Measurements from ENCODE around the gene EYS. TPM values are rescaled to one million over a fixed set of nuclear protein-coding genes. Genes with fewer than 3 reads are reported as not detected.

Gene EYS
- total and polyA plus RNA-seq, 2 of the 13 experiments (the other 11 are each of a cell fraction or from before 2014, with no cell fraction given) = 0.04 to 0.07 TPM

DNA sequence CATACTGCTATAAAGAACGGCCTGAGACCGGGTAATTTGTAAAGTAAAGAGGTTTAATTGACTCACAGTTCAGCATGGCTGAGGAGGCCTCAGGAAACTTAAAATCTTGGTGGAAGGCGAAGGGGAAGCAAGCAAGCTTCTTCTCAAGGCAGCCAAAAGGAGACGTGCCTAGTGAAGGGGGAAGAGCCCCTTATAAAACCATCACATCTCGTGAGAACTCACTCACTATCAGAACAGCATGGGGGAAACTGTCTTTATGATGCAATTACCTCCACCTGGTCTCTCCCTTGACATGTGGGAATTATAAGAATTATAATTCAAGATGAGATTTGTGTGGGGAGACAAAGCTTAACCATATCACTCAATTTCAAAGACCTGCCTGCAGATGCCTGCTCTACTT is 447.0 kb downstream of the EYS start:
- ATAC-seq (no peak), FAIRE-seq (no peak), DNase-seq (ENCODE audit: low spot score) (no peak)
- no TSS peak for BruUV-seq (replicated peaks)
- no peaks in the 10 kb centered on the region for H3K27me3 ChIP-seq (ENCODE audit: control insufficient read depth in 1 of 2, insufficient read depth in 2 of 2, low read length in 2 of 2)
- POLR2A ChIA-PET = no interaction called here
- H3K4me3 ChIP-seq (replicated peaks in 1 of 3; ENCODE audit: insufficient read depth in 1 of 3, low read depth in 2 of 3, low read length in 3 of 3) = no peak overlapping the region
- in situ Hi-C loops (cut with HindIII; ENCODE audit: extremely low pct_ligation_motif_present, low pct_unique_long_range_greater_than_20kb) (no loop called here), intact Hi-C loops (cut with micrococcal nuclease; ENCODE audit: unreplicated experiment) (no loop called here)
- H2AFZ ChIP-seq (ENCODE audit: low read length) = no peak overlapping the region
- TF ChIP-seq GABPA (IDR thresholded peaks at IDR 0.05; ENCODE audit: low read depth, low read length) (no peak), GABPA (CRISPR knock-in tag; IDR thresholded peaks at IDR 0.05; ENCODE audit: low read depth) (no peak), EEA1 (CRISPR knock-in tag; IDR thresholded peaks at IDR 0.05; ENCODE audit: borderline replicate concordance) (no peak)
- no peaks in the 10 kb centered on the region for H3K79me2 ChIP-seq (ENCODE audit: insufficient read depth, low read length)
- no peaks in the 10 kb centered on the region for H3K9me3 ChIP-seq (ENCODE audit: low read length)
- no peaks in the 10 kb centered on the region for H4K20me1 ChIP-seq (ENCODE audit: insufficient read depth, low read length)
- H3K9ac ChIP-seq (ENCODE audit: insufficient read depth, low read depth, low read length) = no peak overlapping the region
- 11% methylated on average over 5 of the region's 5 CpGs for whole genome bisulfite sequencing (ENCODE audit: low lambda C conversion rate)
- no peaks in the 10 kb centered on the region for H3K4me1 ChIP-seq (ENCODE audit: insufficient read depth, low read length)
- CTCF ChIA-PET (ENCODE audit: low intra/inter-chr PET ratio, low total read pairs) = no interaction called here
- H3K36me3 ChIP-seq (replicated peaks in 1 of 2; ENCODE audit: control insufficient read depth in 1 of 2, insufficient read depth in 2 of 2, low read length in 2 of 2) = no peaks in the 10 kb centered on the region
- no peak overlapping the region for H3K4me2 ChIP-seq (ENCODE audit: low read depth, low read length)
- H3K27ac ChIP-seq (ENCODE audit: extremely low read length, insufficient read depth, low read length) = no peak overlapping the region

DNA sequence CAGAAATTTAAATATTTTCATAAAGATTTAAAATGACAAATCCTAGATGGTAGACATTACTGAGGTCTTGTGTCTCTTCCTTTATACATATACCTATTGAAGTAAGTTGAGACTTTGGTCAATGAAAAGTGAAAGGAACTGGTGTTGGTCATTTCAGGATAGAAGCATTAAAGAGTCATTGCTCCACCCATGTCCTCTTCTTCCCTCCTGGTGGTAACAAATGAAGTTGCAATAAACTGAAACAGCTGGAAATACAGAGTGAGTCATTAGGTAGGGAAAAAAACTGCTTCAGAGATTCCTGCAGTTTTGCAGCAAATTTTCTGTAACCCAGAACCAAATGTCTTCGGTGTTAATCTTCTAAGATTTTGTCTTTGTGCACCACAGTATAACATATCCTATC is 448.0 kb downstream of the EYS start:
- Histone ChIP-seq H3K27ac (ENCODE audit: extremely low read length, insufficient read depth, low read length) (no peak overlapping the region), H4K20me1 (ENCODE audit: insufficient read depth, low read length) (no peaks in the 10 kb centered on the region), H3K4me1 (ENCODE audit: insufficient read depth, low read length) (no peaks in the 10 kb centered on the region), H3K27me3 (ENCODE audit: control insufficient read depth in 1 of 2, insufficient read depth in 2 of 2, low read length in 2 of 2) (no peaks in the 10 kb centered on the region), H3K9me3 (ENCODE audit: low read length) (no peaks in the 10 kb centered on the region), H3K4me2 (ENCODE audit: low read depth, low read length) (no peak overlapping the region), H3K79me2 (ENCODE audit: insufficient read depth, low read length) (no peaks in the 10 kb centered on the region), H3K4me3 (replicated peaks in 1 of 3; ENCODE audit: insufficient read depth in 1 of 3, low read depth in 2 of 3, low read length in 3 of 3) (no peak overlapping the region), H3K9ac (ENCODE audit: insufficient read depth, low read depth, low read length) (no peak overlapping the region), H2AFZ (ENCODE audit: low read length) (no peak overlapping the region), H3K36me3 (replicated peaks in 1 of 2; ENCODE audit: control insufficient read depth in 1 of 2, insufficient read depth in 2 of 2, low read length in 2 of 2) (no peaks in the 10 kb centered on the region)
- intact Hi-C loops (cut with micrococcal nuclease; ENCODE audit: unreplicated experiment) = no loop called here
- FAIRE-seq = no peak
- BruUV-seq (replicated peaks) = no TSS peak
- ChIA-PET POLR2A (no interaction called here), CTCF (ENCODE audit: low intra/inter-chr PET ratio, low total read pairs) (no interaction called here)
- DNase-seq (ENCODE audit: low spot score) = peak; percentile 11
- in situ Hi-C loops (cut with HindIII; ENCODE audit: extremely low pct_ligation_motif_present, low pct_unique_long_range_greater_than_20kb) = no loop called here
- WGBS (ENCODE audit: low lambda C conversion rate) = 0% methylated on average over 1 of the region's 1 CpG
- peak; percentile 84 for ATAC-seq
- no peak for TF ChIP-seq HOXA9 (CRISPR knock-in tag; IDR thresholded peaks at IDR 0.05; ENCODE audit: borderline replicate concordance)
- TF ChIP-seq JUNB (CRISPR knock-in tag; IDR thresholded peaks at IDR 0.05; ENCODE audit: borderline replicate concordance) = no peak
- no peak for TF ChIP-seq ZNF749 (CRISPR knock-in tag; IDR thresholded peaks at IDR 0.05; ENCODE audit: borderline replicate concordance)
- TF ChIP-seq ZNF317 (CRISPR knock-in tag; IDR thresholded peaks at IDR 0.05) = no peak
- no peak for TF ChIP-seq ZNF580 (CRISPR knock-in tag; IDR thresholded peaks at IDR 0.05; ENCODE audit: borderline replicate concordance, low read depth)
- TF ChIP-seq MXD4 (CRISPR knock-in tag; IDR thresholded peaks at IDR 0.05) = no peak
- TF ChIP-seq ZBTB7A (CRISPR knock-in tag; IDR thresholded peaks at IDR 0.05) = no peak
- no peak for TF ChIP-seq REPIN1 (CRISPR knock-in tag; IDR thresholded peaks at IDR 0.05; ENCODE audit: borderline replicate concordance, low read depth)
- TF ChIP-seq, protein P1, sequence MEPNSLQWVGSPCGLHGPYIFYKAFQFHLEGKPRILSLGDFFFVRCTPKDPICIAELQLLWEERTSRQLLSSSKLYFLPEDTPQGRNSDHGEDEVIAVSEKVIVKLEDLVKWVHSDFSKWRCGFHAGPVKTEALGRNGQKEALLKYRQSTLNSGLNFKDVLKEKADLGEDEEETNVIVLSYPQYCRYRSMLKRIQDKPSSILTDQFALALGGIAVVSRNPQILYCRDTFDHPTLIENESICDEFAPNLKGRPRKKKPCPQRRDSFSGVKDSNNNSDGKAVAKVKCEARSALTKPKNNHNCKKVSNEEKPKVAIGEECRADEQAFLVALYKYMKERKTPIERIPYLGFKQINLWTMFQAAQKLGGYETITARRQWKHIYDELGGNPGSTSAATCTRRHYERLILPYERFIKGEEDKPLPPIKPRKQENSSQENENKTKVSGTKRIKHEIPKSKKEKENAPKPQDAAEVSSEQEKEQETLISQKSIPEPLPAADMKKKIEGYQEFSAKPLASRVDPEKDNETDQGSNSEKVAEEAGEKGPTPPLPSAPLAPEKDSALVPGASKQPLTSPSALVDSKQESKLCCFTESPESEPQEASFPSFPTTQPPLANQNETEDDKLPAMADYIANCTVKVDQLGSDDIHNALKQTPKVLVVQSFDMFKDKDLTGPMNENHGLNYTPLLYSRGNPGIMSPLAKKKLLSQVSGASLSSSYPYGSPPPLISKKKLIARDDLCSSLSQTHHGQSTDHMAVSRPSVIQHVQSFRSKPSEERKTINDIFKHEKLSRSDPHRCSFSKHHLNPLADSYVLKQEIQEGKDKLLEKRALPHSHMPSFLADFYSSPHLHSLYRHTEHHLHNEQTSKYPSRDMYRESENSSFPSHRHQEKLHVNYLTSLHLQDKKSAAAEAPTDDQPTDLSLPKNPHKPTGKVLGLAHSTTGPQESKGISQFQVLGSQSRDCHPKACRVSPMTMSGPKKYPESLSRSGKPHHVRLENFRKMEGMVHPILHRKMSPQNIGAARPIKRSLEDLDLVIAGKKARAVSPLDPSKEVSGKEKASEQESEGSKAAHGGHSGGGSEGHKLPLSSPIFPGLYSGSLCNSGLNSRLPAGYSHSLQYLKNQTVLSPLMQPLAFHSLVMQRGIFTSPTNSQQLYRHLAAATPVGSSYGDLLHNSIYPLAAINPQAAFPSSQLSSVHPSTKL (CRISPR knock-in tag; IDR thresholded peaks at IDR 0.05) = no peak
- no peak for TF ChIP-seq ZNF24 (IDR thresholded peaks at IDR 0.05)
- TF ChIP-seq TBP (CRISPR knock-in tag; IDR thresholded peaks at IDR 0.05) = no peak
- TF ChIP-seq, protein P2, sequence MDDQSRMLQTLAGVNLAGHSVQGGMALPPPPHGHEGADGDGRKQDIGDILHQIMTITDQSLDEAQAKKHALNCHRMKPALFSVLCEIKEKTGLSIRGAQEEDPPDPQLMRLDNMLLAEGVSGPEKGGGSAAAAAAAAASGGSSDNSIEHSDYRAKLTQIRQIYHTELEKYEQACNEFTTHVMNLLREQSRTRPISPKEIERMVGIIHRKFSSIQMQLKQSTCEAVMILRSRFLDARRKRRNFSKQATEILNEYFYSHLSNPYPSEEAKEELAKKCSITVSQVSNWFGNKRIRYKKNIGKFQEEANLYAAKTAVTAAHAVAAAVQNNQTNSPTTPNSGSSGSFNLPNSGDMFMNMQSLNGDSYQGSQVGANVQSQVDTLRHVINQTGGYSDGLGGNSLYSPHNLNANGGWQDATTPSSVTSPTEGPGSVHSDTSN (CRISPR knock-in tag; IDR thresholded peaks at IDR 0.05; ENCODE audit: borderline replicate concordance) = no peak

Measured in HepG2 (cell line).